8988T (cell line): Measurements from ENCODE around the gene AMDHD2.
"Not testable (repeated sequence)": the region's sequence is repeated elsewhere in the genome, so short reads cannot be mapped to it uniquely, and the experiment has no call there.

Source experiments
- DNase-seq: peaks from one replicate; pipeline ENCODE4 v3.0.0; 2011

AMDHD2 gene

GRCh38 chr16:2518823-2519710 lies 1.1 kb upstream of the AMDHD2 start:
- DNase-seq = no peak

- DNase-seq = no peak
These were observed 475 bp upstream of the AMDHD2 start for GRCh38 chr16:2519711-2520080.

- DNase-seq = no peak
These were observed 787 bp downstream of the AMDHD2 start for GRCh38 chr16:2520784-2521531.

- DNase-seq = no peak
These were observed 3.6 kb downstream of the AMDHD2 start for GRCh38 chr16:2523801-2524231.

GRCh38 chr16:2524339-2524938 lies 4.3 kb downstream of the AMDHD2 start:
- DNase-seq = no peak

GRCh38 chr16:2526135-2526534 lies 6.0 kb downstream of the AMDHD2 start:
- DNase-seq = peak; percentile 6

GRCh38 chr16:2527071-2527783 lies 7.1 kb downstream of the AMDHD2 start:
- DNase-seq = peak; percentile 10

GRCh38 chr16:2527784-2528100 lies 7.6 kb downstream of the AMDHD2 start:
- DNase-seq = no peak

- DNase-seq = no peak
These were observed 8.2 kb downstream of the AMDHD2 start for GRCh38 chr16:2528161-2529060.

GRCh38 chr16:2529061-2529931 lies 9.1 kb downstream of the AMDHD2 start:
- DNase-seq = peak; percentile 61

GRCh38 chr16:2529961-2530628 lies 9.9 kb downstream of the AMDHD2 start:
- peak; percentile 6 for DNase-seq

GRCh38 chr16:2530629-2531318 lies 10.6 kb downstream of the AMDHD2 start:
- DNase-seq = peak; percentile 23

- DNase-seq = peak; percentile 28
These were observed 11.2 kb downstream of the AMDHD2 start, which contains the start of gene CEMP1 for GRCh38 chr16:2531371-2531695. TSS of gene CEMP1 (minus strand) at chr16:2531408. CDS start at chr16:2531073, 335 bp downstream.

GRCh38 chr16:2531696-2532493 lies 11.7 kb downstream of the AMDHD2 start:
- peak; percentile 90 for DNase-seq

- peak; percentile 41 for DNase-seq
These were observed 12.4 kb downstream of the AMDHD2 start for GRCh38 chr16:2532494-2533141.

GRCh38 chr16:2533142-2533755 lies 13.1 kb downstream of the AMDHD2 start:
- DNase-seq = not testable (repeated sequence)

- DNase-seq = no peak
These were observed 13.7 kb downstream of the AMDHD2 start for GRCh38 chr16:2533912-2534311.

- not testable (repeated sequence) for DNase-seq
These were observed 14.2 kb downstream of the AMDHD2 start for GRCh38 chr16:2534335-2534734.
